Coronary artery (tissue), 2 donors: ENCODE measurements around the gene GNG10.
"Not testable (repeated sequence)": the region's sequence is repeated elsewhere in the genome, so short reads cannot be mapped to it uniquely, and the experiment has no call there.

ENCODE experiments used
- DNase-seq: peaks from one replicate; pipeline ENCODE4 v3.0.0-alpha.2; 2017; ENCODE audit warnings: low spot score
- H3K27ac ChIP-seq, 2 donors: fragments of 200-600 bp; sonication (generic); one replicate each; pipeline ENCODE4 v1.5.1; 2016 to 2019
- H3K4me3 ChIP-seq: fragments of 200-600 bp; sonication (generic); 2 replicates; pipeline ENCODE4 v1.5.1; 2016; ENCODE audit warnings: mild to moderate bottlenecking, moderate library complexity
- TF ChIP-seq, protein P1 (sequence below): fragments of 200-600 bp; sonication (generic); IDR thresholded peaks from one replicate; pipeline ENCODE4 v1.5.1; 2019; ENCODE audit warnings: antibody characterized with exemption

GNG10 gene

DNA sequence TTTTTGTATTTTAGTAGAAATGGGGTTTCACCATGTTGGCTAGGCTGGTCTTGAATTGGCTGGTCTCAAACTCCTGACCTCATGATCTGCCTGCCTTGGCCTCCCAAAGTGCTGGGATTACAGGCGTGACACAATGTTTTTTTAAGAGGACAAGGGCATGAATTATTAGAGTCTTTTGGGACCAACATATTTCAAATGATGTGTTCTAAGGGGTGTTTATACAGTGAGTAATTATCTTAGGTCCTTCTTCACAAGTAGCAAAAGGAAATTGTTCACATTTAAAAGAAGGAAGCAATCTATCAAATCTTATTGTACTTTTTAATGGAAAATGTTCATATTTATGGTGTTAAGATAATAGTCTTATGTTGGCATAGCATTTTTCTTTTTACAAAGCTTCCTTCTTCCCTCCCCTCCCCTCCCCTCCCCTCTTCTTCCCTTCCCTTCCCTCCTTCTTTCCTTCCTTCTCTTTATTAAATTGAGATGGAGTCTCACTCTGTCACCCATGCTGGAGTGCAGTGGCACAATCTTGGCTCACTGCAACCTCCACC is 6.7 kb downstream of the GNG10 start:
- DNase-seq, result no peak
- no peak overlapping the region for H3K27ac ChIP-seq
- no peak overlapping the region for H3K4me3 ChIP-seq
- TF ChIP-seq, protein P1, sequence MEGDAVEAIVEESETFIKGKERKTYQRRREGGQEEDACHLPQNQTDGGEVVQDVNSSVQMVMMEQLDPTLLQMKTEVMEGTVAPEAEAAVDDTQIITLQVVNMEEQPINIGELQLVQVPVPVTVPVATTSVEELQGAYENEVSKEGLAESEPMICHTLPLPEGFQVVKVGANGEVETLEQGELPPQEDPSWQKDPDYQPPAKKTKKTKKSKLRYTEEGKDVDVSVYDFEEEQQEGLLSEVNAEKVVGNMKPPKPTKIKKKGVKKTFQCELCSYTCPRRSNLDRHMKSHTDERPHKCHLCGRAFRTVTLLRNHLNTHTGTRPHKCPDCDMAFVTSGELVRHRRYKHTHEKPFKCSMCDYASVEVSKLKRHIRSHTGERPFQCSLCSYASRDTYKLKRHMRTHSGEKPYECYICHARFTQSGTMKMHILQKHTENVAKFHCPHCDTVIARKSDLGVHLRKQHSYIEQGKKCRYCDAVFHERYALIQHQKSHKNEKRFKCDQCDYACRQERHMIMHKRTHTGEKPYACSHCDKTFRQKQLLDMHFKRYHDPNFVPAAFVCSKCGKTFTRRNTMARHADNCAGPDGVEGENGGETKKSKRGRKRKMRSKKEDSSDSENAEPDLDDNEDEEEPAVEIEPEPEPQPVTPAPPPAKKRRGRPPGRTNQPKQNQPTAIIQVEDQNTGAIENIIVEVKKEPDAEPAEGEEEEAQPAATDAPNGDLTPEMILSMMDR, result no peak

DNA sequence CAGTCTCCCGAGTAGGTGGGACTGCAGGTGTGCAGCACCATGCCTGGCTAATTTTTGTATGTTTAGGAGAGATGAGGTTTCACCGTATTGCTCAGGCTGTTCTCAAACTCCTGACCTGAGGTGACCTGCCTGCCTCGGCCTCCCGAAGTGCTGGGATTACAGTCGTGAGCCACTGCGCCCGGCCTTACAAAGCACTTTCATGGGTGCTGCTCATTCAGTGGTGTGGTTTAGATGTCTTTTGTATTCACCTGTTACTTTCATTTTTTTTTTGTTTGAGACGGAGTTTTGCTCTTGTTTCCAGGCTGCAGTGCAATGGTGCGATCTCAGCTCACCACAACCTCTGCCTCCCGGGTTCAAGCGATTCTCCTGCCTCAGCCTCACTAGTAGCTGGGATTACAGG is 7.2 kb downstream of the GNG10 start:
- not testable (repeated sequence) for H3K27ac ChIP-seq, DNase-seq, H3K4me3 ChIP-seq

DNA sequence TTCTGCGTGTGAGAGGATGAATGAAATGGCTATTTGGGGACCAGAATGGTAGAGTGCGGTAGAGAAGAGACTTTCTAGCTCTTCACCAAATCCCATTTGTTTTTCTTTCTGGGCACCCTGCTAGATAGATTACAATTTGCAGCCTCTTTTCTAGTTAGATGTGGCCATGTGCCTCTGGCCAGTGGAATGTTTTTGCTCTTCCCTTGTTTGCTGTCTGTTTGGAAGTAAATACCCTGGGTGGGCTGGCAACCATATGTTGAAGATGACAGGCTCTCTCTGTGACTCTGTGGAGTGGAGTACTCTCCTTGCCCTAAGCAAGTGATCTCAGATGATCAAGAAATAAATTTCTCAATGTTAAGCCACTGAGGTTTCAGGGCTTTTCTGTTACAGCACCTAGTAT is 12.9 kb downstream of the GNG10 start:
- TF ChIP-seq, protein P1, result no peak
- DNase-seq, result no peak
- no peak overlapping the region for H3K27ac ChIP-seq
- H3K4me3 ChIP-seq, result no peak overlapping the region

DNA sequence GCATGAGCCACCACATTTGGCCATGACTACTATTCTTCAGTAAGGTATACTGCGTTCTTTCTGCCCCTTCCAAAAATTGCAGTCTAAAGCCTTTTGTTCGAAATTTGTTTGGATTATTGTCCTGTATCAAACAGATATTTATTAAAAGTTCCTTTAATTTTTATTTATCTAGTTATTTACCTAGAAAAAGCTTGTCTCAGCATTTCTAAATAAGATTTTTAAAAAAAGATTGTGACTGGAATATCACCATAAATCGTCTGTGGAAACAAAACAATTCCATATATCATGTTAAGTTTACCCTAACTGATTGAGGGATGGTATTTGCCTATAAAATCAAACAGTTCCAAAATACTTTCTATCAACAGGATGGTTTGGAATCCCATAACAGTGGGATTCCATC is 14.7 kb downstream of the GNG10 start:
- TF ChIP-seq, protein P1, result no peak
- Histone ChIP-seq H3K4me3 (no peak overlapping the region), H3K27ac (no peak overlapping the region)
- no peak for DNase-seq

DNA sequence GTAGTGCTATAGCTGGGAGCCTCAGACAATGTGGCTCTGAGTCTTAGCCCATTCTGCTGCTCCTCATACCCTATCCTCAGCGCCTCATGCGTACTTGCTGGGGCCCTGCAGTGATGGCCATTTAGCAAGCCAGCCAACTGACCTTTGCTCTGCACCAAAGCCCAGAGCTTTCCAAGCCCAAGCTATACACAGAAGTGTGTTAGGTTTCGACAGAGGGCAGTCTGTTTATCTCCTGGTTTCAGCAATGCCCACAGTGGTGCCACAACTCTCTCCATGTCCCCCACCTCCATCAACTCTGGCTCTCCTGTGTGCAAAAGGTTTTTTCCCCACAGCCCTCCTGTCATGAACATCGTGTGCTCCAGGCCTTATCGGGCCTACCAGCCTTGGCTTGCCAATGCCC is 16.9 kb downstream of the GNG10 start:
- Histone ChIP-seq H3K27ac (no peak overlapping the region), H3K4me3 (no peak overlapping the region)
- TF ChIP-seq, protein P1, result no peak
- no peak for DNase-seq

DNA sequence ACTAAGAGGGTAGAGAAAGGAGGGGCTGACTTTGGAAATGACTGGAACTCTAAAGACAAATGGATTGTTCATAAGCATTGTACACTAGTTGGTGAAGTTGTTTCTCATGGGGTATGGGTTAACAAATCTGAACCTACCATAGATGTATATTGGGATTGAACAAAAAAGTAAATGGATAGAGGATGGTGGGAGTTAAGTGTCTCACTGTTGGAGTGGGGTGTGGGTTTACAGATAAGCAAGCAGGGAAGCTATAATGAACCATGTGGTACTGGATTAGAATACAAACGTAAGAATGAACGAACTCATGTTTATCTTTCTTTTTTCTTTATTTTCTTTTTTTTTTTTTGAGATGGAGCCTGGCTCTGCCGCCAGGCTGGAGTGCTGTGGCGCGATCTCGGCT is 17.8 kb downstream of the GNG10 start:
- TF ChIP-seq, protein P1, result no peak
- H3K4me3 ChIP-seq, result no peak overlapping the region
- DNase-seq, result no peak
- H3K27ac ChIP-seq, result no peak overlapping the region

DNA sequence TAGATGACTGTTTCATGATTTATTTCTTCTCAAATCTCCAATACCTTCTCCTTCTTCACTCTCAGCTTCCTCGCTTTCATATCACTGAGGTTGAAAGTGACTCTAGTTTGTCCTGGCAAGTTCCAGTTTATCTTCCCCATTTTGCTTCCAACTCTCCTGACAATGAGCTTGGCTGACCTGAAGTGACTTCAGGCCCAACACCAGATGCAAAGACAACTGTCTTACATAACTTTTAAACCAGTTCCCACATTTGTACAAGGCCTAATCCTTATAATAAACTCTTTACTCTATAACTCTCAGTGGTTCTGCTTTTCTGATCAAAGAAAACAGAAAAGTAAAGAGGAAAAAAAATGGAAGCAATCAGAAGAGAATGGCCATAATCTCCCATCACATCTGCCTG is 22.0 kb downstream of the GNG10 start:
- TF ChIP-seq, protein P1, result no peak
- no peak for DNase-seq
- Histone ChIP-seq H3K4me3 (no peak overlapping the region), H3K27ac (no peak overlapping the region)
